HepG2 (cell line): Measurements from ENCODE around the gene STK10.

Experiments used
- ASH2L ChIP-seq: fragments of 300-600, 200-600 bp; sonication (generic); IDR thresholded peaks from 2 replicates; pipeline ENCODE4 v1.7.0; 2017; ENCODE audit warnings: low read depth, mild to moderate bottlenecking, moderate library complexity, mixed read lengths, low read length; ENCODE audit not compliant: insufficient read length
- CTCF ChIP-seq: sonication (generic); formaldehyde crosslinking; IDR thresholded peaks from 2 replicates; pipeline ENCODE4 v1.5.0; 2020; ENCODE audit warnings: mild to moderate bottlenecking, missing genetic modification reagents, moderate library complexity
- FOXM1 ChIP-seq: sonication (generic); formaldehyde crosslinking; IDR thresholded peaks from 2 replicates; pipeline ENCODE4 v1.5.0; 2020; ENCODE audit warnings: missing genetic modification reagents
- MAX ChIP-seq: IDR thresholded peaks from 2 replicates; pipeline ENCODE4 v1.6.1; 2012; ENCODE audit warnings: inconsistent platforms
- SP1 ChIP-seq, 2 experiments: fragments of 450-650 bp in 1 of 2; sonication (generic) in 1 of 2; formaldehyde crosslinking in 1 of 2; IDR thresholded peaks; 2 replicates each; pipeline versions ENCODE4 v1.4.0 to v1.6.1; 2016 to 2020; ENCODE audit warnings: missing genetic modification reagents in 1 of 2
- ZNF253 ChIP-seq: sonication (generic); formaldehyde crosslinking; IDR thresholded peaks from 2 replicates; pipeline ENCODE4 v1.8.0; 2022; ENCODE audit warnings: mild to moderate bottlenecking, missing genetic modification reagents, borderline replicate concordance

GRCh38 chr5:172162323-172162986 is 25.6 kb downstream of the STK10 start:
- no peak for TF ChIP-seq ZNF253 (CRISPR knock-in tag)
- no peak for TF ChIP-seq ASH2L
- no peak for TF ChIP-seq SP1 (IDR thresholded peaks at IDR 0.05)
- TF ChIP-seq SP1 (CRISPR knock-in tag; IDR thresholded peaks at IDR 0.05): no peak
- no peak for TF ChIP-seq MAX
- 0 out of 2 replicates have a peak, but pooled peaks have one; percentile 7 for TF ChIP-seq CTCF
- TF ChIP-seq FOXM1 (CRISPR knock-in tag): no peak
